Measurements from ENCODE around the gene B9D1.

GRCh38 chr17:19354748-19355147 is 7.8 kb downstream of the B9D1 start:
- TF ChIP-seq FOXA1 (IDR thresholded peaks at IDR 0.05) (no peak), SUZ12 (IDR thresholded peaks at IDR 0.05) (no peak), TARDBP (IDR thresholded peaks at IDR 0.05) (no peak), BHLHE40 (IDR thresholded peaks at IDR 0.05; ENCODE audit: borderline replicate concordance) (no peak), NFRKB (IDR thresholded peaks at IDR 0.05) (no peak), SP1 (IDR thresholded peaks at IDR 0.05) (no peak), FOXM1 (IDR thresholded peaks at IDR 0.05; ENCODE audit: borderline replicate concordance) (no peak), ZNF384 (IDR thresholded peaks at IDR 0.05) (no peak), L3MBTL2 (conservative IDR thresholded peaks at IDR 0.05) (no peak), FOXK2 (IDR thresholded peaks at IDR 0.05) (no peak), ELF4 (IDR thresholded peaks at IDR 0.05) (no peak)
